Heart right ventricle (tissue), 16 donors: ENCODE measurements around the gene RHBG. TPM values are rescaled to one million over a fixed set of nuclear protein-coding genes. Genes with fewer than 3 reads are reported as not detected.

Experiments
- ATAC-seq, 8 donors: fragments of 200-7000 bp; cut with Tn5 transposase; one replicate each; pipeline ENCODE4 v1.9.1; 2020; ENCODE audit warnings: mild to moderate bottlenecking in 8 of 8, moderate library complexity in 8 of 8, moderate number of reproducible peaks in 1 of 8
- DNase-seq, 2 donors: peaks; one replicate each; pipeline ENCODE4 v3.0.0-alpha.2; 2020
- H3K27ac ChIP-seq, 10 donors: fragments of 200-600 bp; sonication (generic) in 2 of 10; one replicate each; pipeline versions ENCODE4 v1.5.0 to v1.8.0; 2020 to 2022; ENCODE audit warnings: mild to moderate bottlenecking in 3 of 10
- H3K27me3 ChIP-seq, 7 donors: fragments of 200-600 bp; one replicate each; pipeline ENCODE4 v1.8.0; 2021 to 2022; ENCODE audit warnings: mild to moderate bottlenecking in 2 of 7
- H3K36me3 ChIP-seq, 9 donors: fragments of 200-600 bp; sonication (generic) in 1 of 9; one replicate each; pipeline versions ENCODE4 v1.5.0 to v1.8.0; 2020 to 2022; ENCODE audit warnings: mild to moderate bottlenecking in 2 of 9
- H3K4me1 ChIP-seq, 9 donors: fragments of 200-600 bp; sonication (generic) in 1 of 9; one replicate each; pipeline versions ENCODE4 v1.5.0 to v1.8.0; 2020 to 2022; ENCODE audit warnings: mild to moderate bottlenecking in 4 of 9
- H3K4me3 ChIP-seq, 10 donors: fragments of 200-600 bp; sonication (generic) in 2 of 10; one replicate each; pipeline versions ENCODE4 v1.5.0 to v1.8.0; 2020 to 2022; ENCODE audit warnings: mild to moderate bottlenecking in 7 of 10, moderate library complexity in 2 of 10
- H3K9me3 ChIP-seq, 11 donors: fragments of 200-600 bp in 10 of 11; sonication (generic) in 2 of 11; one replicate each; pipeline versions ENCODE4 v1.5.0 to v1.8.0; 2013 to 2022; ENCODE audit warnings: mild to moderate bottlenecking in 2 of 11, control low read depth in 1 of 11, moderate library complexity in 1 of 11
- WGBS, 2 donors: extraction: QIAGEN DNeasy Blood & Tissue Kit; methylation state at CpG; one replicate each; pipeline ENCODE4 v1.1.7; 2013; ENCODE audit warnings: inconsistent platforms in 1 of 2; 5-methylcytosine and 5-hydroxymethylcytosine counted together
- intact Hi-C, 10 donors: fragments of 100-400 bp; cut with DNase I; formaldehyde crosslinking; loops; one replicate each; pipeline versions ENCODE4 v1.11.1 to v1.14.2; 2022
- polyA plus RNA-seq, 2 donors: library from polyadenylated mRNA; stranded (reverse); fragments of 200-250 nt; gene quantifications; one replicate each; pipeline ENCODE4 v1.2.3, GENCODE V29; 2013
- total RNA-seq, 10 donors: library from RNA; stranded (reverse); fragmentation: NEBNext Ultra II Directional in 3 of 10; extraction: Animal tissue kit (Norgen Biotek cat#: 25700) in 3 of 10; gene quantifications; one replicate each; pipeline versions ENCODE4 v1.2.1 to v1.2.4, GENCODE V29; 2021 to 2023
- TF ChIP-seq, protein P1 (sequence below), 9 donors: fragments of 200-600 bp; sonication (generic) in 2 of 9; IDR thresholded peaks; one replicate each; pipeline versions ENCODE4 v1.5.0 to v1.8.0; 2021 to 2022; ENCODE audit warnings: antibody characterized with exemption in 9 of 9, mild to moderate bottlenecking in 5 of 9, moderate library complexity in 1 of 9
- donor health status: Arrhythmogenic right ventricular cardiomyopathy.
- donor health status: ischemic (EF 13 %, LVEDD 7.1; RV severe dilation, severe dysfunction).
- donor health status: healthy with polysubstance abuse.
- donor health status: DM: no; HTN: yes; CAD: no.
- donor health status: DM: no; HTN: no; CAD: no.
- donor health status: ischemic (EF 25% LVEDD 6.9; RV normal size, moderate dysfunction).
- donor health status: ischemic (EF 25% LVEDD 5.7; RV mildly dilated, moderate dysfunction).
- donor health status: healthy.
- donor health status: DM: yes; HTN: yes; CAD: no.
- donor health status: Ischemic cardiomyopathy.
- donor health status: ischemic (EF 35%, LVEDD 5.7; RV mildly dilated, moderate dysfunction).
- donor health status: nonischemic (EF 11% LVEDD 7.7; RV severe dilation, severe dysfunction).
- donor health status: DM: yes; HTN: yes; CAD: no.
- donor health status: PGD.
- donor health status: ischemic (EF 29% LVEDD 5.4; RV normal size, mild dysfunction).
- donor health status: nonischemic (EF 23%, LVEDD 6.1; RV moderate dilation, normal function).

Gene RHBG
- total and polyA plus RNA-seq, 12 donors: not detected

DNA sequence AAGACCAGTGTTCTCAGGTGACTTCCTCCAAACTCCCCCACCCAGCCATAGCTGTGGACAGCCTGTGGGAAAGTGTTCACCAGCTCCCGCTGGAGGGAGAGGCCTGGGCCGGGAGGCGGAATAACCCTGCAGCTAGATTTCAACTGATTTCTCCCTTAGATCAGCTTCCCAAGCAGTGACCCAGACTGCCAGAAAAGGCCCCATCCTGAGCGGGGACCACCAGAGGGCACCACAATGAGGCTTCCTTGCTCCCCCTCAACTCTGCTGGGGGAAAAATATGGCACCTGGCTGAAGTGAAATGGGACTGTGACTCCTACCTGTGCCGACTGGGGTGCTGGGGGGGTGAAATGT, 50.8 kb downstream of the RHBG start:
- Histone ChIP-seq H3K4me1 (peaks cover 9 to 29% (median 21%) of the 10 kb centered on the region in 9 donors), H3K27ac (no peak overlapping the region), H3K4me3 (peak overlapping the region in 3 of 10 donors; percentile 45 to 54 (median 49)), H3K36me3 (no peaks in the 10 kb centered on the region), H3K27me3 (peaks cover 26 to 100% (median 97%) of the 10 kb centered on the region in 7 donors), H3K9me3 (no peaks in the 10 kb centered on the region)
- ATAC-seq: no peak
- DNase-seq: no peak
- 39% methylated on average over 5 of the region's 5 CpGs for WGBS, 2 donors
- TF ChIP-seq, protein P1, sequence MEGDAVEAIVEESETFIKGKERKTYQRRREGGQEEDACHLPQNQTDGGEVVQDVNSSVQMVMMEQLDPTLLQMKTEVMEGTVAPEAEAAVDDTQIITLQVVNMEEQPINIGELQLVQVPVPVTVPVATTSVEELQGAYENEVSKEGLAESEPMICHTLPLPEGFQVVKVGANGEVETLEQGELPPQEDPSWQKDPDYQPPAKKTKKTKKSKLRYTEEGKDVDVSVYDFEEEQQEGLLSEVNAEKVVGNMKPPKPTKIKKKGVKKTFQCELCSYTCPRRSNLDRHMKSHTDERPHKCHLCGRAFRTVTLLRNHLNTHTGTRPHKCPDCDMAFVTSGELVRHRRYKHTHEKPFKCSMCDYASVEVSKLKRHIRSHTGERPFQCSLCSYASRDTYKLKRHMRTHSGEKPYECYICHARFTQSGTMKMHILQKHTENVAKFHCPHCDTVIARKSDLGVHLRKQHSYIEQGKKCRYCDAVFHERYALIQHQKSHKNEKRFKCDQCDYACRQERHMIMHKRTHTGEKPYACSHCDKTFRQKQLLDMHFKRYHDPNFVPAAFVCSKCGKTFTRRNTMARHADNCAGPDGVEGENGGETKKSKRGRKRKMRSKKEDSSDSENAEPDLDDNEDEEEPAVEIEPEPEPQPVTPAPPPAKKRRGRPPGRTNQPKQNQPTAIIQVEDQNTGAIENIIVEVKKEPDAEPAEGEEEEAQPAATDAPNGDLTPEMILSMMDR (IDR thresholded peaks at IDR 0.05): peak in 3 of 9 donors; percentile 5 to 14 (median 10)
- intact Hi-C loops: loop anchor here in 1 of 10 donors (5.0 kb wide), 1 partner anchor 567 kb away; no protein-coding TSS in a partner anchor

DNA sequence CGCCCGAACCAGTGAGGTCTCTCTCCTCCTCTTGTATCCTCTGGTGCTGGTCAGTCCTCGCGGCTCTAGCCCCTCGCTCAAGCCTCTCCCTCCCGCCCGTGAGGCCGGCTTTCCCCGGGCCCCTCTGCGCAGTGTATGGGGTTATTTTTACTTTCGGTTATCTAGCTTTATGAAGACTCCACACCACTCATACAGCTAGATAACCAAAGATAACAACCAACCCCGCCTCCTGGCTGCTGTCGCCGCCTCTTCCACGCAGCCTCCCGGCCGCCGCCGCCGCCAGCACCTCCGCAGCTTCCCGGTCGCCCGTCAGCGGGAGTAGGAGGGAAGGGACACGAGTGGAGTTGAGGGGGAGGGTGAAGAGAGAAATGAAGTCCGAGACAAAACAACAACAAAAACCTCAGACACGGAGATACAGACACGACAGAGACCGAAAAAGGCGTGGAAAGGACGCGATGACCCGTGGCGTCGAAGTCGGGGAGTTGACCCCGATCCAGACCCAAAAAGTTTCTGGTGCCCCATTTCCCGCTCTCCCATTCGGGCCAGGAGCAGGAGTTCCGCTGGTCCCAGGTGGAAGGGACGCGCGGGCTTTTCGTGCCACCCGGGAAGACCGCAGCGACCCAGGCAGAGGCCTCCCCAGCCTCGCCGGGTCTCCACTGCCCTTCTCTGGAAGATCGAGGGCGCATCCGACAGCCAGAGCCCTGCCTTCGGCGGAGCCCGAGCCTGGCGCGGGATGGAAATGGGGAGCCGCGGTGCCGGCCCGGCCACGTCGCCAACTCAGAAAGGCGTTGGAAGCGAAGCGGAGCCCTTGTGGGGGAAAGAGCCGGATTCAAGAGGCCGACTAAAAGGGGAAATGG, 51.4 kb downstream of the RHBG start:
- Histone ChIP-seq H3K4me1 (peaks cover 9 to 29% (median 21%) of the 10 kb centered on the region in 9 donors), H3K36me3 (no peaks in the 10 kb centered on the region), H3K4me3 (peak overlapping the region in 8 of 10 donors; percentile 38 to 54 (median 44)), H3K9me3 (no peaks in the 10 kb centered on the region), H3K27me3 (peaks cover 26 to 100% (median 95%) of the 10 kb centered on the region in 7 donors), H3K27ac (no peak overlapping the region)
- intact Hi-C loops: no loop called here
- ATAC-seq: no peak
- 5 to 8% methylated on average over 69 of the region's 69 CpGs for WGBS, 2 donors
- DNase-seq: no peak
- TF ChIP-seq, protein P1 (IDR thresholded peaks at IDR 0.05): no peak

DNA sequence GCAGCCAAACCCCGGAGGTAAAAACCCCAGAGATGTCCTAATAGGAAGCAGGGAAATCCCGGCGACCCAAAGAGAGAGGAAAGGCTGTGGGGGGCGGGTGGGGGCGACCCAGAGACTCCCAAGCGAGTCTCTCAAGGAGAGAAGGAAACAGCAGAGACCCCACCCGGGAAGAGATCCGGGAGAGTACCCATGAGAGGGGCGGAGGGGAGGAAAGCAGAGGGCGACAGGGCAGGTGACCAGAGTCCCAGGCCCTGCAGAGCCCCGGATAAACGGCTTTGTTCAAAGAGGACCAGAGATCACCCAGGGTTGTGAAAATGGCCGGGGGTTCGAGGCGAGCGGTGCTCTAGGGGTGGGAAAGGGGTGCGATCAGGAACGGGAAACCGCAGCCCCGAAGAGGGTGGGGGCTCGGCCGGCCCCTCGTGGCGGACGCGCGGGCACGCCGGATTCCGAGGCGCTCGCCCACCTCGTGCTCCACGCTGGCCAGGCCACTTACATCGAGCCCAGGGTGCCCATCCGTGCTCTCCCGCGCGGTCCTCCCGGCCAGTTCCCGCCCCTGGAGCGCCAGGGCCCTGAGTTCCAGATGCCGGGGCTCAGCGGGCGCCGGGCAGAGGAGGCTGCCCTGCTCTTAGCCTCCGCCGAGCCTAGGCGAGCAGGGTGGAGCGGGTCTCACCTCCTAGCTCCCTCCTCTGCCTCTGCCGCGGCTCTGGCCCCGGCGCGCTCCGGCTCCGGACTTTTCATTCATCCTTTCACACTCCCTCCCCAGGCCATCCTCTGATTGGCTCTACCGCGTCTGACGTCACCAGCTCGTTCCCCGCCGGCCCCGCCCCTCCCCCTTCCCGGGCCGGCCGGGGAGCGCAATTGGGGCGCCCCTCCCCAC, 52.3 kb downstream of the RHBG start:
- peak; percentile 64 to 69 for DNase-seq
- Histone ChIP-seq H3K27ac (no peak overlapping the region), H3K36me3 (no peaks in the 10 kb centered on the region), H3K27me3 (peaks cover 26 to 100% (median 93%) of the 10 kb centered on the region in 7 donors), H3K4me3 (peak overlapping the region; percentile 9 to 54 (median 42)), H3K4me1 (peaks cover 9 to 29% (median 21%) of the 10 kb centered on the region in 9 donors), H3K9me3 (no peaks in the 10 kb centered on the region)
- 1% methylated on average over 50 to 69 of the region's 69 CpGs for WGBS, 2 donors
- intact Hi-C loops: no loop called here
- TF ChIP-seq, protein P1 (IDR thresholded peaks at IDR 0.05): no peak
- ATAC-seq: peak; percentile 90 to 96 (median 92)

DNA sequence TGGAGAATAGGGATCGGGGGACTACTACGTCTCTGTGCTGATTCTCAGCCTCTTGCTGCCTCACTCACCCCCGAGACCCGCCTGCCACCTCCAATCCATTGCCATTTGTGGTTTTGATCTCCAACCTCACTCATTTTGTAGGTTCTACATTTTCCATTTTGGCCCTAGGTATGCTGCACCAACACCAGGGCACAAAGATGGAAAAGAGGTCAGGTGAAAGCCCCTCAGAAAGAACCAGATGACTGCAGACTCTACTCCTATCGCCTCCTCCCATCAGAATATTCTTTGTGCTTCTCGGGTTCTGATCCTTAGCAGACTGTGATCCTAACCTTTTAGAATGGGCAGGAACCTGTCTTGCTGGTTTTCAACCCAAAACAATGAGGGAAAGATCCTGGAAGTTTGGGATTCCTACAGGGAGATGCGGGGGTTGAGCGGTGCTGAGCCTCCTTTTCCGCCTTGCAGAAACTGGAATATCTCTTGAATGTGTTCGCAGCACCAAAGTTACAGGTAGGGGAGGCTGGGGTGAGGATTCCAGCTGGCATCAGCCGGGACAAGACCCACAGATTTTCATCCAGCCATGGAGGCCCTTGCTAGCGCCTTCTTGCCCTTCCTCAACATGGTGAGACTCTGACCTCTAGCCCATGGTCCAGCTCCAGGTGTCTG, 53.1 kb downstream of the RHBG start:
- ATAC-seq: no peak
- peaks cover 9 to 29% (median 21%) of the 10 kb centered on the region in 9 donors for H3K4me1 ChIP-seq
- DNase-seq: no peak
- WGBS, 2 donors: 24 to 25% methylated on average over 12 of the region's 12 CpGs
- H3K4me3 ChIP-seq: peak overlapping the region; percentile 9 to 54 (median 42)
- H3K27ac ChIP-seq: no peak overlapping the region
- no peaks in the 10 kb centered on the region for H3K36me3 ChIP-seq
- TF ChIP-seq, protein P1 (IDR thresholded peaks at IDR 0.05): no peak
- no peaks in the 10 kb centered on the region for H3K9me3 ChIP-seq
- intact Hi-C loops: no loop called here
- peaks cover 26 to 100% (median 93%) of the 10 kb centered on the region in 7 donors for H3K27me3 ChIP-seq
